NCI-H774 (cell line): Measurements from ENCODE around the gene RGMB.
A peak's percentile ranks its signal among the peaks of the same experiment; 100 is the strongest.

ENCODE experiments used
- DNase-seq: peaks from one replicate; lab custom pipeline; 2025; lab: John Stamatoyannopoulos, UW

RGMB gene

GRCh38 chr5:98785244-98785643 is 11.8 kb downstream of the RGMB start:
- DNase-seq, result no peak

- DNase-seq, result no peak
Observed at GRCh38 chr5:98786191-98786853, 12.9 kb downstream of the RGMB start.

- no peak for DNase-seq
Observed at GRCh38 chr5:98787131-98787719, 13.8 kb downstream of the RGMB start.

GRCh38 chr5:98789029-98789428 is 15.6 kb downstream of the RGMB start:
- DNase-seq, result no peak

GRCh38 chr5:98791001-98791519 is 17.6 kb downstream of the RGMB start:
- no peak for DNase-seq

GRCh38 chr5:98791898-98792580 is 18.6 kb downstream of the RGMB start:
- no peak for DNase-seq

- DNase-seq, result no peak
Observed at GRCh38 chr5:98793223-98793622, 19.8 kb downstream of the RGMB start.

GRCh38 chr5:98794001-98794400 is 20.5 kb downstream of the RGMB start:
- DNase-seq, result no peak

- DNase-seq, result no peak
Observed at GRCh38 chr5:98794414-98795080, 21.1 kb downstream of the RGMB start.

- no peak for DNase-seq
Observed at GRCh38 chr5:98795243-98795642, 21.8 kb downstream of the RGMB start.

GRCh38 chr5:98796197-98796972 is 22.9 kb downstream of the RGMB start:
- DNase-seq, result no peak

GRCh38 chr5:98798371-98798770 is 24.9 kb downstream of the RGMB start:
- no peak for DNase-seq

- DNase-seq, result no peak
Observed at GRCh38 chr5:98798847-98799246, 25.4 kb downstream of the RGMB start.

- DNase-seq, result no peak
Observed at GRCh38 chr5:98804066-98804465, 30.6 kb downstream of the RGMB start.

- no peak for DNase-seq
Observed at GRCh38 chr5:98805070-98805469, 31.6 kb downstream of the RGMB start.

- no peak for DNase-seq
Observed at GRCh38 chr5:98807806-98808205, 34.3 kb downstream of the RGMB start.

- no peak for DNase-seq
Observed at GRCh38 chr5:98810206-98810605, 36.7 kb downstream of the RGMB start.

GRCh38 chr5:98813755-98814154 is 40.3 kb downstream of the RGMB start:
- no peak for DNase-seq

- peak; percentile 4 for DNase-seq
Observed at GRCh38 chr5:98816582-98817222, 43.2 kb downstream of the RGMB start.

- no peak for DNase-seq
Observed at GRCh38 chr5:98825582-98826375, 52.3 kb downstream of the RGMB start.

GRCh38 chr5:98827161-98827560 is 53.7 kb downstream of the RGMB start:
- DNase-seq, result peak; percentile 2
